Subcutaneous preadipocyte (primary cell): ENCODE measurements around the gene LMAN1L. TPM values are rescaled to one million over a fixed set of nuclear protein-coding genes. Genes with fewer than 3 reads are reported as not detected.

Experiments
- small RNA-seq: library from RNA; depleted of rRNA; stranded (forward); fragments of <200 nt; gene quantifications from one replicate; pipeline ENCODE3, GENCODE V24; 2012
- total RNA-seq: library from RNA; depleted of rRNA; stranded (reverse); fragments of >200 nt; gene quantifications from 2 replicates; pipeline ENCODE4 v1.2.3, GENCODE V29; 2012

Gene LMAN1L
- total RNA-seq = not detected in 2 replicates

GRCh38 chr15:74812533-74812932, at the start of gene LMAN1L:
TSS of gene LMAN1L (plus strand) at chr15:74812835. CDS start at chr15:74812855, 20 bp downstream.

DNA sequence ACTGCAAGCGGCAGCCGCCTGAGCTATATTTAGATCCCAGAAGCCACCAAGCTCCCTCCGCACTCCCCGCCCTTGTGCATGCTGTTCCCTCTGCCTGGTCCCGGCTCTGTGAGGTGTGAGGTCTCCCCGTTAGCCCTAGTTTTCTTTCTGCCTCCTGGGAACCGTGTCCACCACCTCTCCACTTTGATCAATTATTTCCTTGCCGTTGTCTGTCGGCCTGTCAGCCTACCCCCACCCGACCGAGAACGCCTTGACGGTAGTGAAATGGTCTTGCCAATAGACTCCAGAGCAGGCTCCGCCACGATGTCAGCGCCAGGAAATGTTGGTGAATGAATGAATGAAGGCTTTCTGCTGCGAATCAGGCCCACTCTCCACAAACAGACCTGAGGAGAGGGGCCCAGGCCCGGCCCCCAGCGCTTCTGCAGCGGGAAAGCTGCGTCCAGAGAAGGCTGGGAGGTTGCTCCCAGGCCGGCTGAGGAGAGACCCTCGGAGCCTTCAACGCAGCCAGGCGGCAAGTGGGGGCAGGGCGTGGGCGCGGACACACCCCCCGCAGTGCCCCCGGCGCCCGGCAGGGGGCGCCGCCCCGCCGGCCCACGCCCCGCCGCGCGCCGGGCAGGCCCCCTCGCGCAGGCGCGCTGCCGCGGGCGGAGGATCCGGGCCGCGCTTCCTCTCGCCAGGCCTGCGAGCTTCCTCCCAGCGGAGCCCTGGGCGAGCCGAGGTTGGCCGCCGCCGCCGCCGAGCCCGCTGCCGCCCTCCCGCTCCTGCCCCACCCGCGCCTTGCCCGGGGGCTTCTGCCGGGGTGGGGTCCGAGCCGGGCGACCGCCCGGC, 31.0 kb upstream of the LMAN1L start, which contains the start of gene CSK:
TSS of gene CSK (plus strand) at position 650 of the 828 bp plus-strand sequence. CDS start 16,218 bp downstream, outside the sequence.

GRCh38 chr15:74826364-74826819, 13.8 kb downstream of the LMAN1L start, which contains the start of gene CPLX3:
TSS of gene CPLX3 (plus strand) at chr15:74826627. CDS start at chr15:74826704, 77 bp downstream.

DNA sequence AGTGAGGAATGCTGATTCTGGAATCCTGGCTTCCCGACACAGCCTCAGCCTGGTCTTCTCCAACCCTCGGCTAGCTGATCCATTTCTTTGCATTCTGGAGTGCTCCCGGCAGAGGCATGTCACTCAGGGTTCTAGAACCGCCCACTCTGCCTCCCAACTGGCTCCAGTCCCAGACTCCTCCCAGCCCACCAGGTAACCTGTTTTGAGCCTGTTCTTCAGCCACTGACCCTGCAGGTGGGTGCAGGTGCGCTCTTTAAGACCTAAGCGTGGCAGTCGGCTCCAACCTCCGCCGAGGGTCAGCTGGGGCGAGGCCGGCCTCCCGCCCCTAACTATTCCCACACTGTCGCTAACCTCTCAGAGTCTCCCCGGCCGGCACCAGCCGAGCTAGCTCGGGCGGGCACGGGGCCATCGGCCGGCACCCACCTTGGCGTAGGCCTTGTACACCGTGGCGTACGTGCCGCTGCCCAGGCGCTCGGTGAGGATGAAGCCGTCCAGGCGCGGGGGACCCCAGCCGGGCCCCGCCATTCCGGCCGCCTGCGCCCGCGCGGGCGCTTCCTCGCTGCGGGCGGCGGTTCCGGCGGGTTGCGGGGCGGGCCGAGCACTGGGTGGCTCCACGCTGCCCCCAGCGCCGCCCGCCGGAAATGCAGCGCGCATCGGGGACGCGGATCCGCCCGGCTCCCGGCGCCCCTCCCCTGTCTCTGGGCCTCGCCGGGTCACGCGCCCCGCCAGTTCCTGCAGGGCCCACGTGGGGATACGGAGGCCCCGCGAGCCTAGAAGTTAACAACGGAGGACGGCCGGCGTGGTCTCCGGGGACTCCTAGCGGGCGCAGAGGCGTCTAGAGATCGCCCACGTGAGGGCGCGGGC, 30.2 kb downstream of the LMAN1L start, which contains the start of gene ULK3:
TSS of gene ULK3 (minus strand) at position 576 of the 864 bp plus-strand sequence. CDS start at position 525, 51 bp downstream.

GRCh38 chr15:74873036-74873755, 60.6 kb downstream of the LMAN1L start, which contains the start of gene SCAMP2:
TSS of gene SCAMP2 (minus strand) at chr15:74873365. CDS start at chr15:74873255, 110 bp downstream.

Small RNA genes within 50 kb of the gene (small RNA-seq; reads per million reads assigned to genes)
- gene CPLX3 = not detected
- gene MIR4513 = not detected
- gene MIR6882 = 1.2 reads per million, percentile 64 among the genes with 10 or more reads in this experiment

Other genes starting within 250 kb of the LMAN1L start
- 35.3 and 40.5 TPM in 2 replicates for gene CLK3, start 197.0 kb upstream of the LMAN1L start, total RNA-seq
- 7.6 and 8.1 TPM in 2 replicates for gene EDC3, start 116.8 kb upstream of the LMAN1L start, total RNA-seq
- under 0.01 and 0.37 TPM in 2 replicates for gene CYP1A1, start 87.3 kb upstream of the LMAN1L start, total RNA-seq
- gene CYP1A2, start 64.0 kb upstream of the LMAN1L start, total RNA-seq = not detected in 2 replicates
- gene CSK, start 30.8 kb upstream of the LMAN1L start, total RNA-seq = 31.6 and 42.6 TPM in 2 replicates
- gene CPLX3, start 13.8 kb downstream of the LMAN1L start, total RNA-seq = not detected in 2 replicates
- 14.3 and 18.8 TPM in 2 replicates for gene ULK3, start 30.3 kb downstream of the LMAN1L start, total RNA-seq
- gene SCAMP2, start 60.5 kb downstream of the LMAN1L start, total RNA-seq = 19.5 and 20.7 TPM in 2 replicates
- 51.0 and 63.2 TPM in 2 replicates for gene MPI, start 77.2 kb downstream of the LMAN1L start, total RNA-seq
- gene FAM219B, start 94.0 kb downstream of the LMAN1L start, total RNA-seq = 30.9 and 33.2 TPM in 2 replicates
- gene COX5A, start 125.2 kb downstream of the LMAN1L start, total RNA-seq = 50.2 and 55.5 TPM in 2 replicates
- 13.6 and 17.0 TPM in 2 replicates for gene RPP25, start 143.9 kb downstream of the LMAN1L start, total RNA-seq
- 0.59 and 1.1 TPM in 2 replicates for gene SCAMP5, start 182.7 kb downstream of the LMAN1L start, total RNA-seq
- gene PPCDC, start 210.8 kb downstream of the LMAN1L start, total RNA-seq = 9.2 and 10.4 TPM in 2 replicates